GM18873 (cell line): ENCODE results near the gene OGG1.
A peak's percentile ranks its signal among the peaks of the same experiment; 100 is the strongest.

Experiments
- ATAC-seq: cut with Tn5 transposase; IDR thresholded peaks from one replicate; pipeline ENCODE4 v1.9.1; 2021; ENCODE audit warnings: mild to moderate bottlenecking, moderate library complexity, moderate number of reproducible peaks; ENCODE audit not compliant: unreplicated experiment, low FRiP score

Gene OGG1

GRCh38 chr3:9749645-9750555, at the start of gene OGG1:
Gene OGG1 (plus strand): TSS chr3:9749952. CDS start chr3:9750287, 335 bp downstream.
- ATAC-seq: peak; percentile 72

GRCh38 chr3:9700536-9700935, 49.2 kb upstream of the OGG1 start:
- no peak for ATAC-seq

- no peak for ATAC-seq
These were observed 48.7 kb upstream of the OGG1 start for GRCh38 chr3:9701006-9701405.

- no peak for ATAC-seq
These were observed 48.0 kb upstream of the OGG1 start for GRCh38 chr3:9701711-9702110.

- no peak for ATAC-seq
These were observed 46.5 kb upstream of the OGG1 start for GRCh38 chr3:9703240-9703639.

GRCh38 chr3:9703736-9704346, 45.9 kb upstream of the OGG1 start, which contains the start of gene CPNE9:
Gene CPNE9 (plus strand): TSS chr3:9703833. CDS start chr3:9703997, 164 bp downstream.
- no peak for ATAC-seq

GRCh38 chr3:9704347-9705322, 45.1 kb upstream of the OGG1 start:
- no peak for ATAC-seq

- ATAC-seq: no peak
These were observed 39.5 kb upstream of the OGG1 start for GRCh38 chr3:9710174-9710739.

GRCh38 chr3:9712415-9712814, 37.3 kb upstream of the OGG1 start:
- ATAC-seq: no peak

GRCh38 chr3:9713142-9713541, 36.6 kb upstream of the OGG1 start:
- no peak for ATAC-seq

GRCh38 chr3:9715136-9715535, 34.6 kb upstream of the OGG1 start:
- no peak for ATAC-seq

- ATAC-seq: no peak
These were observed 33.9 kb upstream of the OGG1 start for GRCh38 chr3:9715764-9716437.

- no peak for ATAC-seq
These were observed 32.8 kb upstream of the OGG1 start for GRCh38 chr3:9716801-9717555.

- ATAC-seq: no peak
These were observed 32.2 kb upstream of the OGG1 start for GRCh38 chr3:9717563-9717962.

- no peak for ATAC-seq
These were observed 31.6 kb upstream of the OGG1 start for GRCh38 chr3:9718118-9718517.

GRCh38 chr3:9721015-9721699, 28.6 kb upstream of the OGG1 start:
- ATAC-seq: no peak

- no peak for ATAC-seq
These were observed 28.1 kb upstream of the OGG1 start for GRCh38 chr3:9721700-9722060.

GRCh38 chr3:9725775-9726515, 23.8 kb upstream of the OGG1 start:
- no peak for ATAC-seq
